H9 (cell line): ENCODE measurements around the gene GLUL. TPM values are rescaled to one million over a fixed set of nuclear protein-coding genes. Genes with fewer than 3 reads are reported as not detected.

ENCODE experiments used
- DNase-seq: peaks from one replicate; pipeline ENCODE4 v3.0.0-alpha.2; 2017
- H2AFZ ChIP-seq: one replicate; pipeline ENCODE4 v1.6.1; 2013; ENCODE audit warnings: mild to moderate bottlenecking, low read length, control low read depth, moderate library complexity
- H2AK5ac ChIP-seq: 2 replicates; pipeline ENCODE4 v1.6.1; 2013; ENCODE audit warnings: low read length, control low read depth, mixed read lengths; ENCODE audit not compliant: insufficient read length
- H2BK120ac ChIP-seq: one replicate; pipeline ENCODE4 v1.6.1; 2013; ENCODE audit warnings: low read depth, mild to moderate bottlenecking, low read length, control low read depth, inconsistent platforms; ENCODE audit not compliant: poor library complexity, severe bottlenecking
- H2BK12ac ChIP-seq: 2 replicates; pipeline ENCODE4 v1.6.1; 2013; ENCODE audit warnings: low read length, control low read depth, mixed read lengths, low read depth; ENCODE audit not compliant: insufficient read length
- H2BK15ac ChIP-seq: 2 replicates; pipeline ENCODE4 v1.6.1; 2013; ENCODE audit warnings: low read depth, low read length, control low read depth
- H2BK20ac ChIP-seq: one replicate; pipeline ENCODE4 v1.6.1; 2013; ENCODE audit warnings: low read depth, mild to moderate bottlenecking, low read length, control low read depth, inconsistent platforms; ENCODE audit not compliant: poor library complexity, severe bottlenecking
- H2BK5ac ChIP-seq: 2 replicates; pipeline ENCODE4 v1.6.1; 2013; ENCODE audit warnings: low read length, control low read depth, mixed read lengths; ENCODE audit not compliant: insufficient read length
- H3K14ac ChIP-seq: 2 replicates; pipeline ENCODE4 v1.6.1; 2013; ENCODE audit warnings: low read length, control low read depth; ENCODE audit not compliant: insufficient read depth
- H3K18ac ChIP-seq: 2 replicates; pipeline ENCODE4 v1.6.1; 2013; ENCODE audit warnings: low read depth, mild to moderate bottlenecking, mixed read lengths, low read length, control low read depth; ENCODE audit not compliant: insufficient read length
- H3K23ac ChIP-seq: 2 replicates; pipeline ENCODE4 v1.6.1; 2013; ENCODE audit warnings: low read length, control low read depth, mixed read lengths, low read depth; ENCODE audit not compliant: insufficient read length
- H3K23me2 ChIP-seq: 2 replicates; pipeline ENCODE4 v1.6.1; 2013; ENCODE audit warnings: low read depth, mild to moderate bottlenecking, mixed read lengths, low read length, control low read depth; ENCODE audit not compliant: insufficient read length, poor library complexity, severe bottlenecking
- H3K27ac ChIP-seq: 2 replicates; pipeline ENCODE4 v1.5.1; 2013; ENCODE audit warnings: low read length, control low read depth, mixed read lengths, low read depth; ENCODE audit not compliant: insufficient read length
- H3K27me3 ChIP-seq: 2 replicates; pipeline ENCODE4 v1.6.1; 2013; ENCODE audit warnings: low read length, control low read depth, inconsistent platforms; ENCODE audit not compliant: insufficient read depth
- H3K4ac ChIP-seq: 2 replicates; pipeline ENCODE4 v1.6.1; 2013; ENCODE audit warnings: low read depth, mild to moderate bottlenecking, control low read depth, inconsistent platforms, low read length, moderate library complexity
- H3K4me1 ChIP-seq: 2 replicates; pipeline ENCODE4 v1.6.1; 2013; ENCODE audit warnings: low read length, control low read depth, inconsistent platforms; ENCODE audit not compliant: insufficient read depth
- H3K4me2 ChIP-seq: 2 replicates; pipeline ENCODE4 v1.6.1; 2013; ENCODE audit warnings: low read length, control low read depth, mixed read lengths; ENCODE audit not compliant: insufficient read length, insufficient read depth
- H3K56ac ChIP-seq: 2 replicates; pipeline ENCODE4 v1.6.1; 2013; ENCODE audit warnings: low read depth, mild to moderate bottlenecking, mixed read lengths, low read length, control low read depth; ENCODE audit not compliant: insufficient read length
- H3K79me1 ChIP-seq: 2 replicates; pipeline ENCODE4 v1.6.1; 2013; ENCODE audit warnings: low read depth, mild to moderate bottlenecking, moderate library complexity, low read length, control low read depth, inconsistent platforms; ENCODE audit not compliant: insufficient read depth, poor library complexity, severe bottlenecking
- H3K79me2 ChIP-seq: 2 replicates; pipeline ENCODE4 v1.6.1; 2013; ENCODE audit warnings: low read length, control low read depth, inconsistent platforms; ENCODE audit not compliant: insufficient read depth
- H3K9ac ChIP-seq: 2 replicates; pipeline ENCODE4 v1.6.1; 2013; ENCODE audit warnings: low read length, control low read depth, mixed read lengths; ENCODE audit not compliant: insufficient read length; ENCODE audit errors: extremely low read depth
- H3K9me3 ChIP-seq: one replicate; pipeline ENCODE4 v1.6.1; 2013; ENCODE audit warnings: low read depth, low read length, inconsistent platforms; ENCODE audit not compliant: control insufficient read depth
- H3T11ph ChIP-seq: one replicate; pipeline ENCODE4 v1.6.1; 2013; ENCODE audit warnings: mild to moderate bottlenecking, low read length, control low read depth, inconsistent platforms
- H4K20me1 ChIP-seq: one replicate; pipeline ENCODE4 v1.6.1; 2013; ENCODE audit not compliant: control insufficient read depth, insufficient read length, insufficient read depth
- H4K5ac ChIP-seq: 2 replicates; pipeline ENCODE4 v1.6.1; 2013; ENCODE audit warnings: low read depth, mild to moderate bottlenecking, mixed read lengths, low read length, control low read depth; ENCODE audit not compliant: insufficient read length
- H4K8ac ChIP-seq: replicated peaks from 2 replicates; pipeline ENCODE4 v1.6.1; 2013; ENCODE audit warnings: low read length, control low read depth, mixed read lengths, low read depth; ENCODE audit not compliant: insufficient read length
- H4K91ac ChIP-seq: 2 replicates; pipeline ENCODE4 v1.6.1; 2013; ENCODE audit warnings: low read depth, mild to moderate bottlenecking, moderate library complexity, mixed read lengths, low read length, control low read depth; ENCODE audit not compliant: insufficient read length
- H3K27ac Mint-ChIP-seq, 3 experiments: 2 replicates in 2 of 3; 3 replicates in 1 of 3; pipeline ENCODE4 v1.8.0; 2020 to 2021; ENCODE audit warnings: mixed read lengths in 3 of 3, mild to moderate bottlenecking in 1 of 3, moderate library complexity in 1 of 3
- H3K27me3 Mint-ChIP-seq: 2 replicates; pipeline ENCODE4 v1.8.0; 2021; ENCODE audit warnings: low read depth, mild to moderate bottlenecking, moderate library complexity, mixed read lengths
- H3K36me3 Mint-ChIP-seq, 3 experiments: 2 replicates in 2 of 3; 3 replicates in 1 of 3; pipeline ENCODE4 v1.8.0; 2020 to 2021; ENCODE audit warnings: low read depth in 3 of 3, mixed read lengths in 3 of 3; ENCODE audit not compliant: insufficient read depth in 1 of 3
- H3K4me1 Mint-ChIP-seq, 2 experiments: 2 replicates each; pipeline ENCODE4 v1.8.0; 2020; ENCODE audit warnings: mixed read lengths in 2 of 2
- H3K4me3 Mint-ChIP-seq, 2 experiments: 2 replicates in 1 of 2; 3 replicates in 1 of 2; pipeline ENCODE4 v1.8.0; 2020 to 2021; ENCODE audit warnings: mild to moderate bottlenecking in 2 of 2, mixed read lengths in 2 of 2, moderate library complexity in 1 of 2
- H3K9me3 Mint-ChIP-seq, 2 experiments: 2 replicates in 1 of 2; 3 replicates in 1 of 2; pipeline ENCODE4 v1.8.0; 2020; ENCODE audit warnings: mild to moderate bottlenecking in 2 of 2, mixed read lengths in 2 of 2, moderate library complexity in 1 of 2
- WGBS: extraction: QIAGEN DNeasy Blood & Tissue Kit; methylation state at CpG from one replicate; pipeline ENCODE4 v1.1.7; 2013; ENCODE audit warnings: missing lambda C conversion rate, low lambda C conversion rate, mixed read lengths; ENCODE audit not compliant: insufficient read length; ENCODE audit errors: extremely low coverage; 5-methylcytosine and 5-hydroxymethylcytosine counted together
- total RNA-seq: library from RNA; stranded (reverse); gene quantifications from 2 replicates; pipeline ENCODE4 v1.2.1, GENCODE V29; 2021
- TF ChIP-seq, protein P1 (sequence below): fragments of 200-600 bp; sonication (generic); conservative IDR thresholded peaks from 3 replicates; pipeline ENCODE4 v1.8.0; 2021; ENCODE audit warnings: antibody characterized with exemption, mild to moderate bottlenecking

Gene GLUL
- total RNA-seq, 1 experiment from 2014 or later: 332 TPM

DNA sequence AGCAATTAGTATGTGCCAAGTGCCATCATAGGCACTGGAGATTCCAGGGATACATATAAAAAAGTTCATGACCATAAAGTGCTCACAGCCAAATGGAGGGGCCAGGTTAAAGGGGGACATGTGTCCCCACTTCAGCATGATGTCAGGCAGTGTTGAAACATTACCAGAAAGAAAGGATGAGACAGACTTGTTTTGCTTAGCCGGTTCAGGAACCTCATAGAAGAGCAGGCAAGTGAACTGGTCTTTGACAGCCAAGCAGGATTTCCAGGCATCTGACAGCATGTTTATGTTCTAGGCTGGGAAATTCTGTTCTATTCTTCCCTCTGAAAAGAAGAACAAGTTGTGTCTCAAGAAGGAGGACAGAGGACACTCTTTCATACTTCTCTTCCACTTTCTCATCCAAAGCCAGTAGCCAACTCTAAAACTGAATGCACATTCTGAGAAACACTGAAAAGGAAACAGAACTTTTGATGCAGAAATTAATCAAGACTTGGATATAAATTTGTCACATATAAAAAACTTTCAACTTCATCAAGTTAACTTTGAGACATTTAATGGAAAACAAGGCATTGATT, 39.7 kb downstream of the GLUL start:
- Histone ChIP-seq H3K4me2 (no peak overlapping the region), H3K4ac (no peak overlapping the region), H3K23me2 (no peaks in the 10 kb centered on the region), H3K27me3 (no peaks in the 10 kb centered on the region), H2AK5ac (no peak overlapping the region), H3K27ac (no peak overlapping the region), H2BK20ac (no peak overlapping the region), H2BK12ac (no peak overlapping the region), H2BK15ac (no peak overlapping the region), H4K20me1 (no peaks in the 10 kb centered on the region), H2AFZ (no peak overlapping the region), H2BK5ac (no peak overlapping the region), H3K4me1 (no peaks in the 10 kb centered on the region), H3K79me1 (no peaks in the 10 kb centered on the region), H4K8ac (no peak overlapping the region), H3T11ph (no peak overlapping the region), H4K5ac (no peak overlapping the region), H3K9me3 (no peaks in the 10 kb centered on the region), H3K56ac (no peak overlapping the region), H3K14ac (no peak overlapping the region), H4K91ac (no peak overlapping the region), H3K9ac (no peak overlapping the region), H3K18ac (no peak overlapping the region), H2BK120ac (no peak overlapping the region), H3K79me2 (no peaks in the 10 kb centered on the region), H3K23ac (no peak overlapping the region)
- no peaks in the 10 kb centered on the region for H3K27me3 Mint-ChIP-seq
- H3K4me1 Mint-ChIP-seq: peaks cover 5 to 12% of the 10 kb centered on the region in 2 experiments
- H3K9me3 Mint-ChIP-seq: no peaks in the 10 kb centered on the region
- H3K27ac Mint-ChIP-seq: no peak overlapping the region
- DNase-seq: no peak
- TF ChIP-seq, protein P1, sequence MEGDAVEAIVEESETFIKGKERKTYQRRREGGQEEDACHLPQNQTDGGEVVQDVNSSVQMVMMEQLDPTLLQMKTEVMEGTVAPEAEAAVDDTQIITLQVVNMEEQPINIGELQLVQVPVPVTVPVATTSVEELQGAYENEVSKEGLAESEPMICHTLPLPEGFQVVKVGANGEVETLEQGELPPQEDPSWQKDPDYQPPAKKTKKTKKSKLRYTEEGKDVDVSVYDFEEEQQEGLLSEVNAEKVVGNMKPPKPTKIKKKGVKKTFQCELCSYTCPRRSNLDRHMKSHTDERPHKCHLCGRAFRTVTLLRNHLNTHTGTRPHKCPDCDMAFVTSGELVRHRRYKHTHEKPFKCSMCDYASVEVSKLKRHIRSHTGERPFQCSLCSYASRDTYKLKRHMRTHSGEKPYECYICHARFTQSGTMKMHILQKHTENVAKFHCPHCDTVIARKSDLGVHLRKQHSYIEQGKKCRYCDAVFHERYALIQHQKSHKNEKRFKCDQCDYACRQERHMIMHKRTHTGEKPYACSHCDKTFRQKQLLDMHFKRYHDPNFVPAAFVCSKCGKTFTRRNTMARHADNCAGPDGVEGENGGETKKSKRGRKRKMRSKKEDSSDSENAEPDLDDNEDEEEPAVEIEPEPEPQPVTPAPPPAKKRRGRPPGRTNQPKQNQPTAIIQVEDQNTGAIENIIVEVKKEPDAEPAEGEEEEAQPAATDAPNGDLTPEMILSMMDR: no peak
- H3K4me3 Mint-ChIP-seq: no peak overlapping the region
- H3K36me3 Mint-ChIP-seq: no peaks in the 10 kb centered on the region
- WGBS: no CpG with 5 or more reads among the region's 1 CpG
